Testis (tissue), 3 donors: ENCODE data around the gene CRTAC1. TPM values are rescaled to one million over a fixed set of nuclear protein-coding genes. Genes with fewer than 3 reads are reported as not detected.
A peak's percentile ranks its signal among the peaks of the same experiment; 100 is the strongest.

ENCODE experiments used
- DNase-seq: peaks from one replicate; pipeline ENCODE4 v3.0.0-alpha.2; 2019
- H3K27ac ChIP-seq, 2 donors: fragments of 200-600 bp; sonication (generic); one replicate each; pipeline ENCODE4 v1.5.1; 2019
- H3K27me3 ChIP-seq: fragments of 200-600 bp; sonication (generic); one replicate; pipeline ENCODE4 v1.5.1; 2019
- H3K36me3 ChIP-seq: fragments of 200-600 bp; sonication (generic); one replicate; pipeline ENCODE4 v1.5.1; 2017; ENCODE audit warnings: low read depth; ENCODE audit errors: missing control alignments
- H3K4me1 ChIP-seq: fragments of 200-600 bp; sonication (generic); one replicate; pipeline ENCODE4 v1.5.1; 2019
- H3K4me3 ChIP-seq, 2 donors: fragments of 200-600 bp; sonication (generic); one replicate each; pipeline ENCODE4 v1.5.1; 2017 to 2019
- H3K9me3 ChIP-seq: fragments of 200-600 bp; sonication (generic); one replicate; pipeline ENCODE4 v1.5.1; 2017
- CTCF ChIP-seq, 3 experiments: fragments of 450-650 bp in 2 of 3; fragments of 200-600 bp in 1 of 3; sonication (generic) in 1 of 3; IDR thresholded peaks; one replicate each; pipeline ENCODE4 v1.5.1; 2016 to 2019; ENCODE audit warnings: antibody characterized with exemption in 3 of 3, mild to moderate bottlenecking in 2 of 3, moderate library complexity in 1 of 3
- POLR2A ChIP-seq: fragments of 450-650 bp; IDR thresholded peaks from one replicate; pipeline ENCODE4 v1.6.1; 2017; ENCODE audit warnings: antibody characterized with exemption, mild to moderate bottlenecking, moderate library complexity
- WGBS, 2 donors: methylation state at CpG; one replicate each; pipeline ENCODE4 v1.1.5; 2018; 5-methylcytosine and 5-hydroxymethylcytosine counted together
- intact Hi-C: fragments of 100-400 bp; cut with DNase I; formaldehyde crosslinking; loops from one replicate; pipeline ENCODE4 v1.15.1; 2023; ENCODE audit warnings: low total_unique reads
- polyA plus RNA-seq: library from polyadenylated mRNA; stranded (reverse); fragments of 350-450 nt; fragmentation: Illumina TruSeq; extraction: RNeasy Lipid Tissue Mini Kit (QIAGEN cat#74804); gene quantifications from one replicate; pipeline ENCODE4 v1.2.3, GENCODE V29; 2014; ENCODE audit warnings: low read depth, low replicate concordance; ENCODE audit not compliant: insufficient read depth
- total RNA-seq, 2 donors: library from RNA; depleted of rRNA; stranded (reverse); fragments of >200 nt; gene quantifications; one replicate each; pipeline ENCODE4 v1.2.3, GENCODE V29; 2016

CRTAC1 gene
- total and polyA plus RNA-seq, 3 donors from 2014 or later, result 7.5 to 12.2 (median 11.5) TPM

GRCh38 chr10:97999066-97999922 lies 31.1 kb downstream of the CRTAC1 start:
- H3K4me3 ChIP-seq, result no peak overlapping the region
- no peak for DNase-seq
- H3K9me3 ChIP-seq, result no peaks in the 10 kb centered on the region
- H3K4me1 ChIP-seq, result no peaks in the 10 kb centered on the region
- intact Hi-C loops, result no loop called here
- no peak for TF ChIP-seq CTCF (IDR thresholded peaks at IDR 0.05)
- no peak for TF ChIP-seq POLR2A
- 86 to 89% methylated on average over 8 to 10 of the region's 10 CpGs for WGBS, 2 donors
- H3K36me3 ChIP-seq, result no peaks in the 10 kb centered on the region
- H3K27me3 ChIP-seq, result no peaks in the 10 kb centered on the region
- H3K27ac ChIP-seq, result no peak overlapping the region

GRCh38 chr10:97991871-97992270 lies 38.5 kb downstream of the CRTAC1 start:
- Histone ChIP-seq H3K27me3 (no peaks in the 10 kb centered on the region), H3K4me3 (no peak overlapping the region), H3K36me3 (no peaks in the 10 kb centered on the region), H3K4me1 (no peaks in the 10 kb centered on the region), H3K9me3 (no peaks in the 10 kb centered on the region), H3K27ac (no peak overlapping the region)
- DNase-seq, result peak; percentile 31
- 27 to 56% methylated on average over 2 of the region's 2 CpGs for WGBS, 2 donors
- intact Hi-C loops, result no loop called here
- TF ChIP-seq CTCF (IDR thresholded peaks at IDR 0.05) (no peak), POLR2A (no peak)

GRCh38 chr10:97981816-97982215 lies 48.6 kb downstream of the CRTAC1 start:
- no peak overlapping the region for H3K4me3 ChIP-seq
- intact Hi-C loops, result no loop called here
- H3K27me3 ChIP-seq, result no peaks in the 10 kb centered on the region
- no peaks in the 10 kb centered on the region for H3K4me1 ChIP-seq
- no peak overlapping the region for H3K27ac ChIP-seq
- no peak for DNase-seq
- no peaks in the 10 kb centered on the region for H3K9me3 ChIP-seq
- H3K36me3 ChIP-seq, result no peaks in the 10 kb centered on the region
- TF ChIP-seq POLR2A, result no peak

GRCh38 chr10:97977673-97978072 lies 52.7 kb downstream of the CRTAC1 start:
- 82 to 88% methylated on average over 3 of the region's 3 CpGs for WGBS, 2 donors
- intact Hi-C loops, result no loop called here
- no peak for DNase-seq
- Histone ChIP-seq H3K36me3 (no peaks in the 10 kb centered on the region), H3K9me3 (no peaks in the 10 kb centered on the region), H3K27me3 (no peaks in the 10 kb centered on the region), H3K4me1 (no peaks in the 10 kb centered on the region), H3K4me3 (no peak overlapping the region), H3K27ac (no peak overlapping the region)
- TF ChIP-seq POLR2A (no peak), CTCF (IDR thresholded peaks at IDR 0.05) (no peak)

GRCh38 chr10:97975598-97975997 lies 54.8 kb downstream of the CRTAC1 start:
- no peak overlapping the region for H3K27ac ChIP-seq
- H3K4me3 ChIP-seq, result no peak overlapping the region
- no peaks in the 10 kb centered on the region for H3K27me3 ChIP-seq
- 58 to 74% methylated on average over 11 to 12 of the region's 12 CpGs for WGBS, 2 donors
- TF ChIP-seq CTCF (IDR thresholded peaks at IDR 0.05) (no peak), POLR2A (no peak)
- intact Hi-C loops, result no loop called here
- H3K36me3 ChIP-seq, result no peaks in the 10 kb centered on the region
- no peaks in the 10 kb centered on the region for H3K9me3 ChIP-seq
- no peaks in the 10 kb centered on the region for H3K4me1 ChIP-seq
- no peak for DNase-seq
